Activated T-cell treated with anti-CD3 and anti-CD28 coated beads for 48 hours (primary cell): ENCODE data around the gene NES.

ENCODE experiments used
- DNase-seq: peaks from one replicate; pipeline ENCODE4 v3.0.0-alpha.2; 2020; ENCODE audit warnings: low read depth

NES gene

GRCh38 chr1:156662005-156662799 lies 15.0 kb downstream of the NES start:
- no peak for DNase-seq

DNA sequence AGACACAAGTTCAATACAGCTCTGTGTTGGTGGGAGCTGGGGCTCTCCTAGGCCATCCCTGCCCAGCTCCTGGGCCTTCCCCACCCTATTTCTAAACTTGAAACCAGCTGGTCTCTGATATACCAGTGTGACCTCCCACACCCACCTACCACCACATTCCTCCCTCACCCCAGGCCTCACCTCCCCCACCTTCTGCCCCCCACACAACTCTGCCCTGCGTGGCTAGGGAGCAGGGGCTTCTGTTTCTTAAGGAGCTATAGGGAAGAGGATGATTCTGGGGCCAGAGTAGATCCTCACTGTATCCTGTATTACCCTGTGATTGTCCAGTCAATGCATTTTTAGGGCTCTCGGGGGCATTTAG lies 16.5 kb downstream of the NES start:
- DNase-seq, result no peak

- peak; percentile 96 for DNase-seq
Measured at GRCh38 chr1:156659988-156660751, 17.0 kb downstream of the NES start.

GRCh38 chr1:156659661-156659987 lies 17.6 kb downstream of the NES start:
- DNase-seq, result no peak

DNA sequence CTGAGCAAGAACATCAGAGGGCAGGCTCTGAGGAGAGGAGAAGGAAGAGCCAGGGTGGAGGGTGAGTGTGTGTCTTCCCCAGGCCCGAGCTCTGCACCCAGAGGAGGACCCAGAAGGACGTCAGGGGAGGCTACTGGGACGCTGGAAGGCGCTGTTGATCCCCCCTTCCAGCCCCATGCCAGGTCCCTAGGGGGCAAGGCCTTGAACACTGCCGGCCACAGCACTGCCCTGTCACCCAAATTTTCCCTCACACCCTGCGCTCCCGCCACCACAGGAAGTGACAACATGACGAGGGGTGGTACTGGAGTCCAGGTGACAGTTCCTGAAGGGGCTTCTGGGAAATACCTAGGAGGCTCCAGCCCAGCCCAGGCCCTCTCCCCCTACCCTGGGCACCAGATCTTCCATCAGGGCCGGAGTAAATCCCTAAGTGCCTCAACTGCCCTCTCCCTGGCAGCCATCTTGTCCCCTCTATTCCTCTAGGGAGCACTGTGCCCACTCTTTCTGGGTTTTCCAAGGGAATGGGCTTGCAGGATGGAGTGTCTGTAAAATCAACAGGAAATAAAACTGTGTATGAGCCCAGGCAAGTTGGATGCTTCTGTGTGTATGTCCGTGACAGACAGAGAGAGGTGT lies 18.1 kb downstream of the NES start:
- DNase-seq, result no peak

DNA sequence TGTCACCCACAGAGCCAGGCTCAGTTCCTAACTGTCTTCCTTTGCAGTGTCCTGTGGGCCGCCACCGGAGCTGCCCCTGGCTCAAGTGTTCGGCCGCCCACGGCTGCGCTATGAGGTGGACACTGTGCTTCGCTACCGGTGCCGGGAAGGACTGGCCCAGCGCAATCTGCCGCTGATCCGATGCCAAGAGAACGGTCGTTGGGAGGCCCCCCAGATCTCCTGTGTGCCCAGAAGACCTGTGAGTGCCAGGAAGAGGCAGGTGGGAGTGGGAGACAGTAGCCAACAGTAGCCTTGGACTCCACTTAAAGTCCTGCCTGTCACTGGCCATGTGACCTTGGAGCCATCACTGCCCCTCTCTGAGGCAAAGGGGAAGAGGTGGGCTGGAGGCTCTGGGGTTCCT lies 18.7 kb downstream of the NES start:
- no peak for DNase-seq

DNA sequence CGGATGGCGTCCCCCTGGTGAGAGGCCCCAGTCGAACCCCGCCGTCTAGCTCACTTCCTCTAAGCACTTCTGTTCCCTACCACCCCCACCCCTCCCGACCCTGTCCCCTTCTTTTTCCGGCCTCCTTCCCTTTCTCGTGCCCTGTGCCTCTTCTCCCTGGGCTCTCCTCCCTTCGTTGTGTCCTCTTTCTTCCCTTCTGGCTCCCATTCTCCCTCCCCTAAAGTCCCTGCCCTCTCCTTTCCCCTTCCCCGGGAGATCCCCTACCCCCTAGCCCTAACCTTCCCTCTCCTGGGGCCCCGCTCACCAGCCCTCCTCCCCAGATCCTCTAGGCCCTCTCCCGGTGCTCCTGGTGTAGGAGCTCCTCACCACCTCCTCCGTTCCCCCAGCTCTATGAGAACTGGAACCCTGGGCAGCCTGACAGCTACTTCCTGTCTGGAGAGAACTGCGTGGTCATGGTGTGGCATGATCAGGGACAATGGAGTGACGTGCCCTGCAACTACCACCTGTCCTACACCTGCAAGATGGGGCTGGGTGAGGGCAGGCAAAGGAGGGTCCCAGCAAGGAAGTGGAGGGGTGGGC lies 19.4 kb downstream of the NES start:
- no peak for DNase-seq

- DNase-seq, result peak; percentile 73
Measured at GRCh38 chr1:156656806-156657740, 20.1 kb downstream of the NES start.

DNA sequence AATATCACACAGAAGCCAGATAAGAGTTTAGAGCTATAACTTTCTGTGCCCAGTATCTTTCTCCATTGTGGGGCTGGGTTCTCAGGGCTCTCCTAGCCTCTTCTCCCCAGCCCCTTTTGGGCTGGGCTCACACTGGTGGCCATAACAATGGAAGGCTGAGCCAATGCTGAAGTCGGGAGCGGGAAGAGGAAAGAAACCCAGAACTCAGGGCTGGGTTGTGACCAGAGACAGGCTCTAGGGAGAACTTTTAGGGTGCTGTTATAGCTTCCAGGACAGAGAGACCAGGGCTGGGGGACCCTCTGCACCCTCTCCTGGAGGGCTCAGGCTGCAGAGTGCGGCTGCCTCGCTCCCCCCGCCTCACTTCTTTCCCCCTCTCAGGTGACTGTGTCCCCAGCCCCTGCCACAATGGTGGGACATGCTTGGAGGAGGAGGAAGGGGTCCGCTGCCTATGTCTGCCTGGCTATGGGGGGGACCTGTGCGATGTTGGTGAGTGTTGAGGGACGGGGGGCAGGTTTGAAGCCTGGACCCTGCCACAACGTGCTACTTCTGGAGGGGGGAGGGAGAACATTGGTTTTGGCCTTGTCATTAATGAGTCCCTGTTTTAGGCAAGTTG lies 21.2 kb downstream of the NES start:
- DNase-seq, result no peak

- DNase-seq, result no peak
Measured at GRCh38 chr1:156655151-156655903, 21.9 kb downstream of the NES start.

- no peak for DNase-seq
Measured at GRCh38 chr1:156654700-156655099, 22.5 kb downstream of the NES start.

GRCh38 chr1:156652992-156653355 lies 24.2 kb downstream of the NES start:
- no peak for DNase-seq

DNA sequence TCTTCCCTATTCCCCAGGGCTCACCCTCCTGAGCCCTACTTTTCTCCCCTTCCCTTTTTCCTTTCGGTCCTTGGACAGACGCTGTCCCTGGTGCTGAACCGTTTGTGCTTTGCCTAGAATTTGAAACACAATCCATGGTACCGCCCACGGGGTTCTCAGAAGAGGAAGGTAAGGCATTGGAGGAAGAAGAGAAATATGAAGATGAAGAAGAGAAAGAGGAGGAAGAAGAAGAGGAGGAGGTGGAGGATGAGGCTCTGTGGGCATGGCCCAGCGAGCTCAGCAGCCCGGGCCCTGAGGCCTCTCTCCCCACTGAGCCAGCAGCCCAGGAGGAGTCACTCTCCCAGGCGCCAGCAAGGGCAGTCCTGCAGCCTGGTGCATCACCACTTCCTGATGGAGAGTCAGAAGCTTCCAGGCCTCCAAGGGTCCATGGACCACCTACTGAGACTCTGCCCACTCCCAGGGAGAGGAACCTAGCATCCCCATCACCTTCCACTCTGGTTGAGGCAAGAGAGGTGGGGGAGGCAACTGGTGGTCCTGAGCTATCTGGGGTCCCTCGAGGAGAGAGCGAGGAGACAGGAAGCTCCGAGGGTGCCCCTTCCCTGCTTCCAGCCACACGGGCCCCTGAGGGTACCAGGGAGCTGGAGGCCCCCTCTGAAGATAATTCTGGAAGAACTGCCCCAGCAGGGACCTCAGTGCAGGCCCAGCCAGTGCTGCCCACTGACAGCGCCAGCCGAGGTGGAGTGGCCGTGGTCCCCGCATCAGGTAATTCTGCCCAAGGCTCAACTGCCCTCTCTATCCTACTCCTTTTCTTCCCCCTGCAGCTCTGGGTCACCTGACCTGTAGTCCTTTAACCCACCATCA lies 24.8 kb downstream of the NES start:
- no peak for DNase-seq

DNA sequence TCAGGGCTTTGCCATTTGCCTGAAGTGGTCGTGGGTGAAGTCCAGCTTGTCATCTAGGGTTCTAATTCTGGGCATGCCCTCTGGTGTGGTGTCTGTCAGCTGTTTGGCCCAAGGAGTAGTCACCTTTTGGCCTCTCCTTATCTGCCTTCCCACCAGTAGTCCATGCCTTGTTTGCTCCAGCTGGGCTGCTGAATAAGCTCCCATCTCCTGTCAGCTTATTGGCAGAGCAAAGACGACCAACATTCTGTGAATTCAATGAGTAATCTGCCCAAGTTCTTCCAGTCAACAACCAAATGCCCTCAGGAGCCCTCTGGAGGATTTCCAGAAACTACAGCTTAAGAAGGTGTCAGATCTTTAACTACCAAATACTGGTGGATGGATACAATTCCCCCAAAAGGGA lies 28.3 kb downstream of the NES start:
- no peak for DNase-seq

- DNase-seq, result no peak
Measured at GRCh38 chr1:156648496-156648895, 28.7 kb downstream of the NES start.

DNA sequence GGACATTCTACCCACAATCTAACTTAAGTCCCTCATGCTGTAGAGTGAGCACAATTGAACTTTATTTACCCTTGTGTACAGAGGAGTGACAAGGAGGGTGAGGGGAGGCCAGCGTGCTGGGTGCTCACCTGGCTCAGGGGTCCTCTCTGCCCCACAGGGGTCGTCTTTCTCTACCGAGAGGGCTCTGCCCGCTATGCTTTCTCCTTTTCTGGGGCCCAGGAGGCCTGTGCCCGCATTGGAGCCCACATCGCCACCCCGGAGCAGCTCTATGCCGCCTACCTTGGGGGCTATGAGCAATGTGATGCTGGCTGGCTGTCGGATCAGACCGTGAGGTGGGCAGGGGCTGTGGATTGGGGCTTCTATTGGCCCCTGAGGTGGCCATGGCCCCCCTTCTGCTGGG lies 29.9 kb downstream of the NES start:
- DNase-seq, result no peak

GRCh38 chr1:156646738-156647211 lies 30.4 kb downstream of the NES start:
- DNase-seq, result no peak

DNA sequence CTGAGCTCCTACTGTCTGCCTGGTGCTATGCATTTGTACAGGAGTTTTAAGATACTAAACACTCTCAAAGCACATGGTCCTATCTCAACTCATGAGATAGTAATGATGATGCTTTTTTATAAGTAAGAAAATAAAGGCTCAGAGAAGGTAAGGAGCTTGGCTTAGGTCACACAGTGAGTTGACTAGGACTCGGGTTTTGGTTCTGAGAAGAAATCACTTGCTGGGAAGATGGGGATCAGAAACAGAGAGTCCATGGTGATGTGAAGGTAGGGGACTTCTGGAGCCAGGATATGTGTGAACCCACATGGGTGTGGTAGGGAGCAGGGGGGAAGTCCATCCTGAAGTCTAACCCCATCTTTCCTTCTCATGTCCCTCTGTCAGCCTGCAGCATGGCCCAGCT lies 31.5 kb downstream of the NES start:
- no peak for DNase-seq

GRCh38 chr1:156645056-156645455 lies 32.2 kb downstream of the NES start:
- no peak for DNase-seq

DNA sequence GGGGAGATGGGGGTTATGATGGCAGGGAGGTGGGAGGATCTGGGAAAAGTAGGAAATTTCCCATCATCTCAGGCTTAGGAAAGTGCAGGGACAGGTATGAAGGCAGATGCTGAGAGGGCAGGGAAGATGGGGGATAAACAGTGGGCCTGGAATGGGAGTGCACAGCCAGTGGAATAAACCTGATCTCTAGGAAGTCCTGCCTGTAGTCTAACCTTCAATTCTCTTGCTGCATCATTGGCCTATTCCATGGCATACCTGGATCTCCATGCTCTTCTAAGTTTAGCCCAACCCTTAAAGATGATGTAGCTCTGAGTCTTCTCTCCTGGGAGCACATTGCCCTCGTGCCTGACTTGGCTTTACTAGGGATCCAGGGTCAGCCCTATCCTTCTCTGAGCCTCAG lies 32.6 kb downstream of the NES start:
- no peak for DNase-seq
